Activated CD4-positive, alpha-beta T cell treated with anti-CD3 and anti-CD28 coated beads, Interleukin-10, Interleukin-2, amounts not matched to agents 100 ng/mL and 50 ng/mL, durations not matched to agents 16 hours and 8 hours (primary cell): ENCODE data around the gene TEX2.
"Not testable (repeated sequence)": the region's sequence is repeated elsewhere in the genome, so short reads cannot be mapped to it uniquely, and the experiment has no call there.

Experiments used
- DNase-seq: peaks from one replicate; pipeline ENCODE4 v3.0.0-alpha.2; 2020

The TEX2 gene

DNA sequence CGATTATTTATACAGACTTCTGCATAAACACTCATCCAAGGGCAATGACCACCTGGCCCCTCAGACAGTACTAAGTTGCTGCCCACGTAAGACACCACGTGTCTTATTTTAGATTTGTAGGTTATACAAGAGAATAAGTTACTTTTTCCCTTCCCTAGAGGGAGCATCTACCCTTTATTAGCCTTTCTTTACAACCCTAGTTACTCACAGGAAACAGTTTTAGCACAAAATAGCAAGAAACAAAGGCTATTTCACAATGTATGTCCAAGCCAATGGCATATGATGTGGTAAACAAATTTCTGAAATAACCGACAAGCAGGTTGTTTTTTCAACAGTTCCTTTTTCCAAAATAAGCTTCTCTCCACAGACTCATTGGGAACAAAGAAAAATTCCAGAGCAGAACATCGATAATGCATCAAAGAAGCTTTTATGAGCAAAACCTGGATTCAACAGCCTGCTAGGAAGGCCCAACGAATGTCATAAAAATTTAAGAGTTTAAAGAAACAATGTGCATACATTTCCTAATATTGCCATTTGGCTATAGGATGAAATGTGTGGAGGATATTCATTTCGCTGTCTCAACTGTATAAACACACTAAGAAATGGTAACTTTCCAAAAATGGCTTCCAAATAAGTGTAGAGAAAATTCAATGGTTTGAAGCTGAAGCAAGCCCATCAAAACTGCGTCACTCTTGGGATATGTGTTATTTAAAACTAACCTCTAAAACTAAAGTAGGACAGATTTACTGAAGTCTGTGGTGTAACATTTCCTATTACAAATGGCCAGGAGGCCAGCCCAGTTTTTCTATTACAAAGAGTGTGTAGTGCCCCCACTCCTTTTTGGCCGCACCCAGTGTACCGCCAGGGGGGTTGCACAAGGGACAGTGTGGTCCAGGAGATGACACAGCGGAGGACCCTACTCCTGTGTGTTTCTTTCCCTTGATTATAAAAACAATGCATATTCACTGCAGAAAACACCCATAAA lies 82.7 kb downstream of the TEX2 start:
- no peak for DNase-seq

DNA sequence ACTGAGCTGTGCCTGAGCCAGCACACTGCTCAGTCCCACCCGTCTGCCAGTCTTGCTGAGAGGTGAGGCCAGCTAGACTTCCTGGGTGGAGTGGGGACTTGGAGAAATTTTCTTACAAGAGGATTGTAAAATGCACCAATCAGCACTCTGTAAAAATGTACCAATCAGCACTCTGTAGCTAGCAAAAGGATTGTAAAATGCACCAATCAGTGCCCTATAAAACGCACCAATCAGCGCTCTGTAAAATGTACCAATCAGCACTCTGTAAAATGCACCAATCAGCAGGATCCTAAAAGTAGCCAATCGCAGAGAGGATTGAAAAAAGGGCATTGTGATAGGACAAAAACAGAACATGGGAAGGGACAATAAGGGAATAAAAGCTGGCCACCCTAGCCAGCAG lies 84.0 kb downstream of the TEX2 start:
- DNase-seq = not testable (repeated sequence)

DNA sequence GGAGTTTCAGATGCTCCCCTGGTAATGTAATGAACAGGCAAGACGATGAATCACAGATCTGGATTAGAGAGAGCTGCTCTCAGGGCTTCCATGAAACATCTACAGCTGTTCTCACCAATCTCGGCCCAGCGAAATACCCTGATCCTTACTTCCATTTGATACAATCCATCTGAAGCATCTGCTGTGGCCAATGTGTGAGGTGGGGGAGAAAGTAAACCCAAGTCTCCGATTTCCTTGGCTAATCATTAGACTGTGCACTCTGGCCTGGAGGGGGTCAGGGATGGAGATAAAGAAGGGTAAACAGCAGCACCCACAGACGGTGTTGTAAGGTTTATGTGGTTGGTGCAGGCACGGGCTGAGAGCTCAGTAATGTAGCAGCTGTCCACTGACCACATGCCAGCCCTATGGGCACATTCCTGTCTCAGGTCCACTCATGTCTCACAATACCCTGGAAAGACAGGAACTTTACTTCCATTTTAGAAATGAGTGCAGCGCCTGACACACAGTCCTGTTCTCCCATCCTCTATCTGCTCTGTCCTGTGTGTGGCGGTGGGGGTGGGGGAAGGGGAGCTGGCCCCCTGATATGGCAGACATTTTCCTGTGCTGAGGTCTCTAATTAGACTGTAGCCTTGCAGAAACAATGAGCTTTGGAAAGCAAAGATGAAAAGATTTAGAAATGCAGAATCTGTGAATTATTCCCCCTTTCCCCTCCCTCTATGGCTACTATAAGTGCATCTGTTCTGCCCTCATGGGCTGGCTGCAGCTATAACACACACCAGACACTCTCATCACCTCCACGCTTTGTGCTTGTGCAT lies 84.8 kb downstream of the TEX2 start:
- DNase-seq = no peak

DNA sequence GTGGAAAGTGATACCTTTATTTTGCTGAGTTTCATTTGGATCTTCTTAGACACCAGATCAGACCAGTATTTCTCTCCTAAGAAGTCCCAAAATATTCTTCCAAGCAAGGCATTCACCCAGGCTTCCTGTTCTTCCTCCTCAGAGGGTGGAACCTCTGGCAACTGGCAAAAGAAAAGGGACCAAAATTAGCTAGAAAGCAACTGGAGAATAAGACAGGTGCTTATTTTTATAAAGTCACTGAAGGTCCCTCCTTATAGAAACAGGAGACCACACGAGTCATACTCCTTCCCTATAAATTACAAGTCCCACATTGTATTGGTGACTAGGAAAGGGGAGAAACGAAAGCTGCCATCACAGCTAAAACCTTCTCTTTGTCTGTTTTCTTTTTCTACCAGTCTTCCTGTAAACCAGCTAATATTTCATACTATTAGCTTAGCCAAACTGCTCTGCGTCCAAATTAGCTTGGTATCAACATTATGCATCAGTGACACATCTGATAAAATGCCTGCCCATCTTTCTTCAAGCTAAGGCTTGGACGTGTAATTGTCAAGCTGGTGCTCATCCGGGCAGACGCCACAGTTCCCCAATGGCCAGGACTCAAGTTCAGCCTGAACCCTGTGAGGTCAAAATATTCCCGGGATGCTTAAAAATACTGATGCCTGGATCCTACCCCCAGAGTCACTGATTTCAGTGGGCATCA lies 85.6 kb downstream of the TEX2 start:
- DNase-seq = no peak

DNA sequence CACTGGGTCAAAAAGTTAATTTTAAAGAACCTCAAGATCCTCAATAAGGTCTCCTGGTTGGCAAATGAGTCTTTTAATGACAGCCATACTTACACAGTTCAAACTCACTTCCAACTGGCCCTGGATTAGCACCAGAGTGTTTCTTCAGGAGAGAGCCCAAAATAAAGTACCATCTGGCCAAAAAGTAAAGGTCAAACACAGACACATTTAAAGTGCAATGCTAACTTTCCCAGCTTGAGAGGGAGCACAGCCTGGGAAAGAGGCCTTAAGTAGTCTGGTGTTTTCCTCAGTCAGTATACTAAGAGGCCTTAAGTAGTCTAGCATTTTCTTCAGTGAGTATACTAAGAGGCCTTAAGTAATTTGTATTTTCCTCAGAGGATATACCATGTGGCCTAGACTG lies 86.5 kb downstream of the TEX2 start:
- no peak for DNase-seq

DNA sequence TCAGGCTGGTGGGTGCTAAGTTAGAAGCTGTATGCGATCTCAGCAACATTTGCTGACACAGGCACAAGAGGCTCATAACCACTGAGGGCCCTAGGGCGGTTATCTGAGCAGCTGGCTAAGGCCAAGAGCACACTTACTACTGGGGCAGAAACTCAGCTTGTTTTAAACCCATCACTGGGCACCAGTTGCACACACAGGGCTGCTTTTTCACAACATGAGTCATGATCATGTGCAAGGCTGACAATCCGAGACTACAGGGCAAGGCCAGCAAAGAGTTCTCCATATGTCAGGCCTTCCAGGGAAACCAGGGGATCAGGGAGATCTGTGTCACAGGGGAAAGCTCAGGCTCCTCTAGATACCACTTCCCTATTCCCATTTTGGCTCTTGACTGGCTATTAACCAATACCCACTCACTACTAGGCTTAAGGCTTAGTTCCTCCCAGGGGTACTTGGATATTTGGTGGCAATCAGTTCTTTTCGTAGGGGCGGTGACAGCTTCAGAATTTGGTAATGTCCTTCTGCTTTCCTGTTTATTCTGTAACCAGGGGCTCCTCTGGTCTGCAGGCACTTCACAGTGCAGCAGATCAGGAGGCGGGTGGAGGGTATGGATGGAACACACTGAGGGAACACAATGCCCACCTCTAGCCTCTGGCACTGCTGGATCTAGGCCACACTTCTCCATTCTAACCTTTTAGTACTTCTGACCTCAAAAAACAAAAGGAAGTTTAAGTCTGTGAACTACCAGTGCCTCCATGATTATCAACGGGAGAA lies 88.2 kb downstream of the TEX2 start:
- no peak for DNase-seq

DNA sequence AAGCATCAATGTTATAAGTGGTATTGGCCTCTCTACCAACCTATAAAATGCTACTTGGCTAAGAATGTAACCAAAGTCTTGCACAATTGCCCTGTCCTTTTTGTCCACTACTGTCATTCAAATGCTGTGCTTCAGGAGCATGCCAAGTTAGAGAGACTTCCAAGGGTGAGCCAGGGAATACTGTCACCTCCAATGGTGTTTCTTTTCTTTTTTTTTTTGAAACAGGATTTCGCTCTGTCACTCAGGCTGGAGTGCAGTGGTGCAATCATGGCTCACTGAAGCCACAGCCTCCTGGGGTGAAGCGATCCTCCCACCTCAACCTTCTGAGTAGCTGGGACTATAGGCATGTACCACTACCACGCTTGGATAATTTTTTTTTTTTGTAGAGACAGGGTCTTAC lies 89.4 kb downstream of the TEX2 start:
- DNase-seq = no peak

DNA sequence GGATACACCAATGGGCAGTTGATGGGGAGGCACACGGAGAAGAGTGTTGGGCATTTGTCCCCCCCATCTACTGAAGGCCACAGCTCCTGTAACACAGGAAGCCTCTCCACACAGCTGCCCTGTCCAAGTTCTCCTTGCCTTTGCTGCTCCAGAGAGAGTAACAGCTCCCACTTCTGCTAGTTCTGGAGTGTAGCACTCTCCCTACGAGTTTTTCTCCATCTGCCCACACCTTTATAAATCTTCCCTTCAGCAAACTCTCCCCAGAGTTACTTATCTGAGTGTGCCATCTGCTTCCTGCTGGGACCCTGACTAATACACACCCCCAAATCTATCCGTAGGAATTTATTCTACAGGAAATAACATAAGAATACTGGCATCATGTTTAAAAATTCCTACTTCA lies 90.5 kb downstream of the TEX2 start:
- DNase-seq = no peak

DNA sequence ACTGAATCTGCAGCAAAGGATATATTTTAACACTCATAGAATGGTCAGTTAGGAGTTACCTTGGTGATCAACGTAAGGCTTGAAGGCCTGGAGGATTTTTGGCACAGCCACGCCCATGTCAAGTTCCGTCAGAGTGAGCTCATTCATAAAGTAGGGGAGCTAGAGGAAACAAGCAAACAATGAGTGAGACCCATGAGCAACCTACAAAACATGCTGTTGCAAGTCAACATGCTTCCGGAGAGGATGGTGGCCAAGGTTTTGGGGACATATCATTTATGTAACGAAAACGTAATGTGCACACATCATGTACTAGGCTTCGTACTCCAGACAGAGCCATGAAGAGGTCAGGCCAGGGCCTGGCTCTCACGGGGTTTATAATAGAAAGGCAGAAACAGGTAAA lies 92.0 kb downstream of the TEX2 start:
- DNase-seq = no peak

DNA sequence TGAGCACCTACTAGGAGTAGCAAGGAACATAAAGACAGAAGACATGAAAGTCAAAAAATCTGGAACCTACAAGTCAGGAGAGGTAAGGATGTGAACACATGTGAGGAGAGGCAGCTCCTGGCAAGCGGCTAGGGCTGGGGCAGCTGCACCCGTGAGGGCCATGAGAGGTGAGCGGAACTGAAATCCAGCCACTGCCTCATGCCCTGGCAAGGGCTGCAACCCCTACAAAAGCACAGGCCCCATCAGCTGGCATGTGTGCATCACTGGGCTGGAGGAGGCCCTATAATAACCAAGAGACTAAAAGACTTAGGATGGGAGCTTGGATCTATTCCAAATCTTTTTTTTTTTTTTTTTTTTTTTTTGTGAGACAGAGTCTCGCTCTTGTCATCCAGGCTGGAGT lies 92.8 kb downstream of the TEX2 start:
- DNase-seq = no peak

DNA sequence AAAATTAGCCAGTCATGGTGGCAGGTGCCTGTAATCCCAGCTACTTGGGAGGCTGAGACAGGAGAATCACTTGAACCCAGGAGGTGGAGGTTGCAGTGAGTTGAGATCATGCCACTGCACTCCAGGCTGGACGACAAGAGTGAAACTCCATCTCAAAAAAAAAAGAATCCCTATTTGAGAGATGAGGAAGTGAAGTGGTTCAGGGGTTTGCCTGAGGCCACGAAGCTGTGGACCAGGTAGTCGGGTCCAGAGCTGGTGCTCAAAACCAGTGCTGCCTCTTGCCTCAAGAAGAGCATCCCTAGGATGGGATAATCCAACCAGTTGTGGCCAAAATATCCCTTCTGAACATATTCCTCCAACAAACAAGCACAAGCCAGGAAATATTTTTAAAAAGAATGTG lies 95.4 kb downstream of the TEX2 start:
- not testable (repeated sequence) for DNase-seq

DNA sequence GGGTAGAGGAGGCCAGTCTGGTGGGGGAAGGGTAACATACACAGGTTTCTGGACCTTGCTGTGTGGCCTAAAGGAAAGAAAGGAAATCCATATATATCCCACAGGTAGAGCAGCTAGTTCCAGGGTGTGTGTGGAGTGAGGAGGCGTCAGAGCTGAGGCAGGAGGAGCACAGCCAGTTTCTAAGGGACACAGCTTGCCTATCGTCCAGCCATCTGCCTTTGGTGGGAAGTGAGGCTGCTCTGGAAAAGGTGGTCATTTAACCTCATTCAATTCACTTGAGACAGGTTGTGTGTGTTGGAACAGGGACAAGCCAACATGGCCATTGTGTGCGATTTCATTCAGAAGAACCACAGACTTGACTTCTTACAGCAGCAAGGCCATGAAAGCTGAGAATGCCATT lies 96.2 kb downstream of the TEX2 start:
- no peak for DNase-seq

DNA sequence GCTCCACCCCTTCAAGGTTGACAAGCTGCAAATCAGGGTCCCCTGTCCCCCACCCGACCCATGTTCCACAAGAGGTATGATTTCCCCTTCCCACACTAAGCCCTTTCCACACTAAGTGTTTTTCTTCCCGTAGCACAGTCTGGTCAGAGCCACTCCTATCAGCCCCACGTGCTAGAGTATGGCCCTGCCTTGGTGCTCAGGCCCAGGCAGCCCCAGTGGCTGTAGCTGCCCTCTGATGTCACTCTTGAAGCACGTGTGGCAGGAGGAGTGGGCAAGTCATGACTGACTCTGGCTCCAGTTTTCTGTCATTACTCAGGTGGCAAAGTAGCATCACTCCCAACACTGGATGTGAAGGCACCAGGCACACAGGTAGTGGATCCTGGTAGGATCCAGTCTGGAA lies 97.7 kb downstream of the TEX2 start:
- no peak for DNase-seq

DNA sequence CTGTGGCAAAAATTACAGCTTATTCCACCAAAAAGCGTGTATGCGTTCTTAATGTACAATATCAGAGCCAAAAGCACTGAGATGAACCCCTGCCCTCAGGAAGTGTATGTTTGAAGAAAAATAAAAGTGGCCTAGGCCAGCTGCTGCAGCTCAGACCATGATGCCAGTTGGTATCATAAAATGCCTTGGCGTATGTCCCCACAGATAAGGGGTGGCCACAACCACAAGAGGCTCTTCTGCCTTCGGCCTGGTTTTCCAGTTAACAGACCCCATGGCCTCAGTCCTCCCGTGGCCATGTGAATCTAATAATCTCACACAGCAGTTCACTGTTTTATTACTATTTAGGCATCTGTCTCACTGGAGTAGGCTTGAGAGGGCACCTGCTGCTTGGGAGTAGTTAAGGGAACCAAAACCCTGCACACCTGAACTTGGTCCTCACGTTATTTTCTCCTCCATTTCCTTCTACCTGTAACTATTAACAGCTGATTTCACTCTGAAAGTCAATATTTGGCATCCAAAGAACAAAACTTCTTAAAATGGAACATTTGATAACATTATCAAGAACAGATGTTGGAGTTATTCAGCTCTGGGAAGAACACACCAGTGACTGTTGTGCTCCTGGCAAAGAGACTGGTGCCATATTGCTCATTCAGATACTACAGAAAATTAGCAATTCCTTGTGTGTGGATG lies 98.3 kb downstream of the TEX2 start:
- no peak for DNase-seq

DNA sequence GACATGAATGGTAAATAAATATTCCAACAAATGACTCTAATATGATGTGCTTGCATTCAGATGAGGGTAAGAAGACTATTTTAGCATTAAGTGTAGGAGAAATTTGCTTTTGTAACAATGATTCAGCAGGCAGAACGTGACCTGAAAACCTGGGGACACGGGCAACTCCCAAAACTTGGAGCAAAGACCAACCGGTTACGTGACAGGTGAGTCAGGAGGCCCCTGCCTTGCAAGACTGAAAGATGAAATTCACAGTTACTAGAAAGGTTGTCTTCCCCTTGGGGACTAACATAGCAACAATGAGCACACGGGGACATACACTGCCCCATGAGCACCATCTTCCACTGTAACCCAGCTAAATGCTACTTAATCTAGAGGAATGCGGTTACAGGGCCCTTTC lies 99.6 kb downstream of the TEX2 start:
- DNase-seq = no peak

DNA sequence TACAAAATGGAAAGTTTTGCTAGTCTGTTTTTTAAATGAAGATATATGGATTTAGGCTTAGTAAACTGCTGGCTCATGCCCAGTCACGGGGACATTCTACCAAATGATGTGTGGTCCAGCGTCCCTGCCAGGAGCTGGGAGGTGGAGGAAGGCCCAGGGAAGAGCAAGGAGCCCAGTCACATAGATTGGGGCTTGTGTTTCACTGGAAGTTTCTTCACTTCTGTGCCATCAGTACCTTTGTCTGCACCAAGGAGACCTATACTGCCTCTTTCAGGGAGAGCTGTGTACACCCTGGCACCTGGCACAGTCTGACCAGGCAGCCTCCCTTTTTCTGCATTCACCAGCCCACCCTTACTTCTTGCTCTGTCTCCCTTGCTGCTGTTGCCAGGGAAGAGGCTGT lies 100.5 kb downstream of the TEX2 start:
- DNase-seq = no peak

DNA sequence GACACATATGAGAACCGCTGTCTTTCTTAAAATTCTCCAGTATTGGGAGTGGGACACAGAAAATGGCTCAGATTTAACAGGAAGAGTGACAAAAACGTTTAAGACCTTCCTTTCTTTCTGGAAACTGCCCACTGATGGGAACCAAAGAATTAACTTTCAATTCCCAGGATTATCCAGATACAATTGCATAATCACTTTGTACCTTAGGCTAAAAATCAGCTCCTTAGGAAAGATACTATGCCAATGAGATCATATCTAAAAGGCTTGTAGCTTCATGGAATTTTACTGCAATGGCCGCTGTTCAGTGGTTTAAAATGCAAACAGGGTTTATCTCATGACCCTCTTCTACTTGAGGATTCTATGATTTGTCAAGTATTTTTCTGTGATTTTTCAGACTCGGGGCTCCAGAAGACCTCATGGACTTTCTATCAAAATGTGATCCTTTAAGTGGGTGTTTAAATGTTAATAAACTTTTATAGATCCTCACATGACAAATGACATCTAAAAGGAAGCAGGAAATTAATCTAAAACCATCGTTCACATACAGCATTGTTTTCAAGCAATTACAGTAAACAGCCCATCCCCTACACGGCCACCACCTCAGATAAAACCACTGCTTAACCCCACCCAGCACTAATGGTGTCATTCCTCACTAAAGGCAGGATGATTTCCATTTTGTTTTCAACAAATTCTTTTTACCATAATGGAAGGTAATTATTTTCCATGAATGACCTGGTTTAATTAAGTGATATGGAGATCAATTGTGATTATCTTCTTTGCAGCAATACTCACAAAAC lies 101.5 kb downstream of the TEX2 start:
- DNase-seq = no peak

DNA sequence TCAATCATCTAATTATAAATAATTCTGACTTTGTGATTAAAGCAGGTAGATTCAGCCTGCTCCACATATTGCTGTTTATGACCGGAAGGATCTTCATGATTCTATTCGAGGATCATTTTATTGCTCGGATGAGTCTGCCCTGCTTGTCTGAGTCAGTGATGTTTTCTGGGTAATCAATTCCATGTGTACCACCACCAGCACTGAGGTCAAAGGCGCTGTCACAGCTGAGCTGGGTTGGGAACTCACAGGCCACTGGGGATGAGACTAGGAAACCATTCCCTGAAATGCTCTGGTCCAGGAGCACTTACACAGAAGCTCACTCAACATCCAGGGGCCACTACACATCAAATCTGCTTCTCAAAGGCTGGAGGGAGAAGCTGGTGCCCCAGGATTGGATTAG lies 102.7 kb downstream of the TEX2 start:
- DNase-seq = no peak

DNA sequence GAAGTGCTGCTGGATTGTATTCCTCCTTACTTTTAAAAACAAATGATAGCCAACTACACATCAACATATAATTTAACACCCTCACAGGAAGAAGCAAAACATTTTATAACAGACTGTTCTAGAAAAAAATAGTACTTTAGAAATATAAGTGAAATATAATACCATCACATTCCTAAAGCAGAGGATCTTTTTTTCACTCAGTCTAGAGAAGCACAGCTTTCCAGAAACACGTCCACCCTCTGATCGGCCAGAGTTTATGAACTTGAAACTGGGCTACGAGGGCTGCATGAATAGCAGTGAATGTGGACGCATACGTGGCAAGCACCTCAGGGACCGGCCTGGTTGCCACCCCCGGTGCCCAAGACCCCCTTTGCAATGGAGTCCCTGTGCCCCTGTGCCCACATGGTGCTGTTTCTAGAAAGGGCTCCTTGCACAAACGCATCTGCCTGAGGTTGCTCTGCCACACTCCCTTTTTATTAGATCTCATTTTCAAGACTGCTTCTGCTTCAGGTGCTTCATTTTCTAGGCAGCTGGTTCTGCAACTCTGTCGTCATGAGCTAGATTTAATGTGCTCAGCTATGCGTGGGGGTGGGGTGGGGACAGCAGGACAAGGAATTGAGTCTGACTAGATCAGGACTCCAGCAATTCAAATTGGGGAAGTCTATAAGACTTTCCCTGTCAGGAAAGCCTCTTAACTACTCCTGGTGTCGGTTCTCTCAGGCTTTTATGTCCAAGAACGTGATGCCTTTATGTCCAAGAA lies 104.0 kb downstream of the TEX2 start:
- DNase-seq = no peak

DNA sequence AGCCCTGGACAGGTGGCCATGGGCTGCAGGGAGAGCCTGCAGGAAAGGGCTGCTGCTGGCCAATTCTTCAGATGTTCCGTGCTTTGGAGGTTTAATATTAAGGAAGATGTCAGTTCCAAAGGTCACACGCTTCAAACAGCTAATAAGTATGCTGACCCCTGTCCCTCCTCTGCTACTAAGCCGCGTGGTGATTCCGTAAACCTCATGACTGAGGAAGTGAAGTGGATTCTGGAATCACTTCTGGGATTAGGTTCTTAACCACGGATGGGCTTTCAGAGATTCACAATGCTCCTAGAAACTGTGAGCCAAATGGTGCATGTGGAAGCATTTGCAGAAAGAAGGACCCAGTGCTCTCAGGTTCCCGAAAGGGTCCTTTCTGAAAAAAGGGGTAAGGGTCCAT lies 104.7 kb downstream of the TEX2 start:
- DNase-seq = no peak
